ENCODE results near the gene LILRA5.

GRCh38 chr19:54336893-54337857 is 24.2 kb upstream of the LILRA5 start:
- TF ChIP-seq, protein P1, sequence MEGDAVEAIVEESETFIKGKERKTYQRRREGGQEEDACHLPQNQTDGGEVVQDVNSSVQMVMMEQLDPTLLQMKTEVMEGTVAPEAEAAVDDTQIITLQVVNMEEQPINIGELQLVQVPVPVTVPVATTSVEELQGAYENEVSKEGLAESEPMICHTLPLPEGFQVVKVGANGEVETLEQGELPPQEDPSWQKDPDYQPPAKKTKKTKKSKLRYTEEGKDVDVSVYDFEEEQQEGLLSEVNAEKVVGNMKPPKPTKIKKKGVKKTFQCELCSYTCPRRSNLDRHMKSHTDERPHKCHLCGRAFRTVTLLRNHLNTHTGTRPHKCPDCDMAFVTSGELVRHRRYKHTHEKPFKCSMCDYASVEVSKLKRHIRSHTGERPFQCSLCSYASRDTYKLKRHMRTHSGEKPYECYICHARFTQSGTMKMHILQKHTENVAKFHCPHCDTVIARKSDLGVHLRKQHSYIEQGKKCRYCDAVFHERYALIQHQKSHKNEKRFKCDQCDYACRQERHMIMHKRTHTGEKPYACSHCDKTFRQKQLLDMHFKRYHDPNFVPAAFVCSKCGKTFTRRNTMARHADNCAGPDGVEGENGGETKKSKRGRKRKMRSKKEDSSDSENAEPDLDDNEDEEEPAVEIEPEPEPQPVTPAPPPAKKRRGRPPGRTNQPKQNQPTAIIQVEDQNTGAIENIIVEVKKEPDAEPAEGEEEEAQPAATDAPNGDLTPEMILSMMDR (IDR thresholded peaks at IDR 0.05 in 8 of 11, conservative IDR thresholded peaks at IDR 0.05 in 3 of 11), result no peak
- no peak for TF ChIP-seq POLR2AphosphoS5 (IDR thresholded peaks at IDR 0.05)
